Fibroblast of skin of right biceps (primary cell): ENCODE measurements around the gene SLC6A6.
"Not testable (repeated sequence)": the region's sequence is repeated elsewhere in the genome, so short reads cannot be mapped to it uniquely, and the experiment has no call there.

Experiments
- DNase-seq: peaks from one replicate; pipeline ENCODE4 v3.0.0-alpha.2; 2013

Gene SLC6A6

GRCh38 chr3:14512281-14512941, 110.0 kb downstream of the SLC6A6 start:
- DNase-seq, result no peak

GRCh38 chr3:14512942-14513327, 110.5 kb downstream of the SLC6A6 start:
- no peak for DNase-seq

- no peak for DNase-seq
These were observed 111.3 kb downstream of the SLC6A6 start for GRCh38 chr3:14513566-14514322.

- no peak for DNase-seq
These were observed 111.9 kb downstream of the SLC6A6 start for GRCh38 chr3:14514323-14514720.

GRCh38 chr3:14515526-14515925, 113.1 kb downstream of the SLC6A6 start:
- not testable (repeated sequence) for DNase-seq

GRCh38 chr3:14516738-14517345, 114.4 kb downstream of the SLC6A6 start:
- DNase-seq, result no peak

- DNase-seq, result no peak
These were observed 115.4 kb downstream of the SLC6A6 start for GRCh38 chr3:14517601-14518431.

- no peak for DNase-seq
These were observed 116.0 kb downstream of the SLC6A6 start for GRCh38 chr3:14518432-14518802.

- DNase-seq, result no peak
These were observed 116.5 kb downstream of the SLC6A6 start for GRCh38 chr3:14518893-14519292.

GRCh38 chr3:14519406-14519805, 117.0 kb downstream of the SLC6A6 start:
- no peak for DNase-seq

GRCh38 chr3:14520149-14520548, 117.7 kb downstream of the SLC6A6 start:
- DNase-seq, result no peak

GRCh38 chr3:14520967-14521366, 118.6 kb downstream of the SLC6A6 start:
- DNase-seq, result no peak

- no peak for DNase-seq
These were observed 119.2 kb downstream of the SLC6A6 start for GRCh38 chr3:14521611-14522010.

GRCh38 chr3:14522129-14522691, 119.8 kb downstream of the SLC6A6 start:
- DNase-seq, result no peak

GRCh38 chr3:14522768-14523167, 120.4 kb downstream of the SLC6A6 start:
- no peak for DNase-seq

GRCh38 chr3:14523792-14524191, 121.4 kb downstream of the SLC6A6 start:
- DNase-seq, result no peak

GRCh38 chr3:14524311-14524711, 121.9 kb downstream of the SLC6A6 start:
- DNase-seq, result no peak

- no peak for DNase-seq
These were observed 122.7 kb downstream of the SLC6A6 start for GRCh38 chr3:14524920-14525660.

GRCh38 chr3:14525685-14526631, 123.6 kb downstream of the SLC6A6 start:
- DNase-seq, result peak; percentile 41

- no peak for DNase-seq
These were observed 125.7 kb downstream of the SLC6A6 start for GRCh38 chr3:14528081-14528480.

GRCh38 chr3:14531856-14532395, 129.5 kb downstream of the SLC6A6 start:
- DNase-seq, result no peak
